Fibroblast of upper back skin (primary cell): Measurements from ENCODE around the gene PHACTR1.

ENCODE experiments used
- DNase-seq: peaks from one replicate; pipeline ENCODE4 v3.0.0-alpha.2; 2013

The PHACTR1 gene

GRCh38 chr6:13332349-13332706, 615.8 kb downstream of the PHACTR1 start:
- no peak for DNase-seq

GRCh38 chr6:13334953-13335352, 618.4 kb downstream of the PHACTR1 start:
- DNase-seq: no peak

GRCh38 chr6:13336553-13336952, 620.0 kb downstream of the PHACTR1 start:
- peak; percentile 96 for DNase-seq

- no peak for DNase-seq
These were observed 621.5 kb downstream of the PHACTR1 start for GRCh38 chr6:13338038-13338437.
